Esophagus mucosa (tissue), 1 donor: ENCODE results near the gene KLHL30. TPM values are rescaled to one million over a fixed set of nuclear protein-coding genes. Genes with fewer than 3 reads are reported as not detected.

ENCODE experiments used
- ATAC-seq: fragments of 200-7000 bp; cut with Tn5 transposase; one replicate; pipeline ENCODE4 v1.9.1; 2020
- total RNA-seq: library from RNA; stranded (reverse); gene quantifications from one replicate; pipeline ENCODE4 v1.2.4, GENCODE V29; 2023
- donor health status: DM: yes; HTN: yes; CAD: no.

The KLHL30 gene
- total RNA-seq, 1 donor from 2014 or later: 0.08 TPM

- no peak for ATAC-seq
Measured at GRCh38 chr2:238149841-238150572, 11.5 kb downstream of the KLHL30 start.

- no peak for ATAC-seq
Measured at GRCh38 chr2:238150686-238151085, 12.2 kb downstream of the KLHL30 start.

GRCh38 chr2:238151205-238151604 is 12.7 kb downstream of the KLHL30 start:
- ATAC-seq: no peak

DNA sequence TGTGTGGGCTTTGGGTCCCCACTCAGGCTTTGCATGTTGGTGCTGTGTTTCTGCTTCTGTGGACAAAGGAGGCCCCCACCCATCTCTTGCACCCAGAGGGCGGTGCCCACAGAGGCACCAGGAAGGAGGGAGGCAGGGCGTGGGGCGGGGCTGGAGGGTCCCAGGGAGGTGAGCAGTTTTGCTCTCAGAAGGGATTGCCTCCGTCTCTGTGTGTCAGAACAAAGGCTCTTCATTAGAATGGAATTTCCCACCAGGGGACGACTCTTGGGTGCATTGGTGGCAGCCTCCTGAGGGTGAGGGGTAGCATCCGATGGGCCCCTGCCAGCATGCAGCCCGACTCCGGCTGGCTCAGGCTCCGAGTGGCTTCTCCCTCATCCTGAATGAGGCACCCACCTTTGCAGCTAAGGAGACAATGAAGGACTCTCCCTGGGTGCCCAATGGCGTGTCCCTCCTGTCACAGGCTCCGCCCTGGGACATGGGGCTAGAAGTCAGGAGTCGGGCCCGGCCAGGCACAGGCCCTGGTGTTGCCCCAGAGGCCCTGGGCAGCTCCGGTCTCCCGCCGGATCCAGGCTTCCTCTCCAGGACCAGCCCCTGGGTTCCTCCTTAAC is 13.3 kb downstream of the KLHL30 start:
- ATAC-seq: no peak

DNA sequence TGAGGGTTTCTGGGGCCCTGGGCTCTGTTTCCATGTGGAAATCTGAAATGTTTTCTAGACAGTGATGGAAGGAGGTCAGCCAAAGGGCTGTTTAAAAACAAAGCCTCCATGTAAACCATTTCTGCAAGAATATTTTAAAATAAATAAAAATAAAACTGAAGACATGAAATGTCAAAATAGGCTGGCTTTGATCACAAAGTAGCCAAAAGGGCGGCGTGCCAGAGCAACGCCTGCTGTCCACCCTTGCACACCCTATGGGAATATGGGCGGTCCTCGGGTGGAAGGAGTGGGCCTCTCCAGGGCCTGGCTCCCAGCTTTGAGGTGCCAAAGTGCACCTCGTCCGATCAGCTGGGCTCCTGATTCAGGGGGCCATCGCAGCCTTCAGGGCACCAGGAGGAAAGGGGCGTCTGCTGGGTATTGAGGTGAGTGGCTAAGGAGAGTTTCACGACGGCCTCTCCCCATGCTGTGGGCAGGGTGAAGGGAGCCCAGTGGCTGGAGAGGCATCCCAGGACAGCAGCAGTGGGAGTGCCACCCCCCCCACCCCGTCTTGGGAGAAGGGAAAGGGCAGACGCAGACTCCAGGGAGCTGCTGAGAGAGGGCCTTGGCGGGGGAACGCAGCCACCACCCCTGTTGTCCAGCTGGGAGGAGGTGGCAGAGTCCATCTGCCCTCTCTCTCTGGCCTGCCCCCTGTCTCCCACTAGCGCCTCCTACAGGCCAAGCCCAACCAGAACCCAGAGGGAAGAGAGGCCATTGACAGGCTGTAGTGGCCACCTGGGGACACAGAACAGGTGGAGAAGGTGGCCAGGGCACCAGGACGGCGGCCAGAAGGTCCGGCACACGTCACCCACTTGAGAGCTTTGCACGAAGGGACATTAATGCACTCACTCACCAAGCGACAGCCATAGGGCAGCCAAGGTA is 14.6 kb downstream of the KLHL30 start:
- ATAC-seq: no peak

DNA sequence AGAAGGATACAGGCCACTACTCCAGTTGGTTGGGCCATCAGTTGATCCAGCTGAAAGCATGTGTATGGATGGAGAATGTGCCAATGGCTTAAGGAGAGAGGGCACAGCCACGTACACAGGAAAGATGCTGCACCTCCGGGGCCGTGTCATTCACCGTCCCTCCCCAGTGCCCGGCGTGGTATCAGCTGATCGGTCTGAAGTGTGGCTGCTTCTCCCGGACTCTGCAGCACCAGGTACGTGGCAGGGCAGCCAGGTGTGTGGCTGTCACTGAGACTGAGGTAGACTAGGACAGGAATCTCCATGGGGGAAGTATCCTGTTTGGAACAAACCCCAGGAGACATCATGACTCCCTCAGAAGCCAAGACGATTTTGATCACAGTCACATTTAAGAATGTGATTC is 16.1 kb downstream of the KLHL30 start:
- ATAC-seq: no peak

- no peak for ATAC-seq
Measured at GRCh38 chr2:238155051-238155760, 16.7 kb downstream of the KLHL30 start.

GRCh38 chr2:238155761-238156694 is 17.6 kb downstream of the KLHL30 start:
- no peak for ATAC-seq

DNA sequence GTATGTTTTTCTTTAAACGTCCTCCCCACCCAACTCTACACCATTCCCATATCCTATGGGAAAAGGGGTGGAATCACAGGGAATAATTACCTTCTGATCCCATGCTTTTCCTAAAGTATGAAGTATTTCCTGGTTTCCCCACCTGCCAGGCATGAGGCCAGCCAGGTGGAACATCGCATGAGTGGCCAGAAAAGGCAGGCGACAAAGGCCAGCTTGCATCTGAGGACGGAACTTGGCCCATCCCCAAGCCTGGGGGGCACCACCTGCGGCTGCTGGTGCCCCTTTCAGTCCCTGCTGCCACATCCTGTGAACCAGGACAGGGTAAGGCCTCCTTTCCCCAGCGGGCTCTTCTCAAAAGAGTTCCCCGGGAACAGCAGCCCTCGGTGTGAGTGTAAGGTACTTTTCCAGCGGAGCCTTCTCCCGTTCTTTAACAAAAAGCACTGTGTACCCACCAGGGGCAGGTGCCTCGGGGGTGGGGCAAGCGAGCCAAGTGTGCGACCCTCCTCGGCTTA is 19.1 kb downstream of the KLHL30 start:
- ATAC-seq: no peak

GRCh38 chr2:238158018-238158508 is 19.6 kb downstream of the KLHL30 start:
- no peak for ATAC-seq

DNA sequence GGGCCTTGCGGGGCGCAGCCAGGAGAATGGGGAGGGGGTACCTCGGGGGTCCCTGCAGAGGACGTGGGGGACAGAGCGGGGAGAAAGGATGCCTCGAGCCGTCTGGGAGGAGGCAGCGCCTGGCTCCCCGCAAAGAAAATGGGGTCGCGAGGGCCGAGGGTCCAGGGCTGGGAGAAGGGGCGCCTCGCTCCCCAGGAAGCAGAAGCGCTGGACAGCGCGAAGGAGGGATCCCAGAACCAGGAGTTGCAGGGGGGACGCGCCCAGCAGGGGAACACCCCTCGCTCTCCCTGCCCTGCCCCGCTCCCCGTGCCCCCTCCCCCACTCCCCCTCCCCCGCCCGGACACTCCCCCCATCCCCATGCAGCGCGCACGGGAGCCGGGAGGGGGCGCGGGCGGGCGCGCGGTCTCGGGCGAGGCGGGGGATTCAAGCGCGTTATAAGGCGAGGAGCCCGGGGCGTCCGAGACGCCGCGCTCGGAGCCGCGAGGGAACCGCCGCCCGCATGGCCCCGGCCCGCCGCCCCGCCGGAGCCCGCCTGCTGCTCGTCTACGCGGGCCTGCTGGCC is 20.1 kb downstream of the KLHL30 start, which contains the start of gene ERFE:
TSS of gene ERFE (plus strand) at position 462 of the 562 bp plus-strand sequence. CDS start at position 500, 38 bp downstream.
- ATAC-seq: peak; percentile 31

DNA sequence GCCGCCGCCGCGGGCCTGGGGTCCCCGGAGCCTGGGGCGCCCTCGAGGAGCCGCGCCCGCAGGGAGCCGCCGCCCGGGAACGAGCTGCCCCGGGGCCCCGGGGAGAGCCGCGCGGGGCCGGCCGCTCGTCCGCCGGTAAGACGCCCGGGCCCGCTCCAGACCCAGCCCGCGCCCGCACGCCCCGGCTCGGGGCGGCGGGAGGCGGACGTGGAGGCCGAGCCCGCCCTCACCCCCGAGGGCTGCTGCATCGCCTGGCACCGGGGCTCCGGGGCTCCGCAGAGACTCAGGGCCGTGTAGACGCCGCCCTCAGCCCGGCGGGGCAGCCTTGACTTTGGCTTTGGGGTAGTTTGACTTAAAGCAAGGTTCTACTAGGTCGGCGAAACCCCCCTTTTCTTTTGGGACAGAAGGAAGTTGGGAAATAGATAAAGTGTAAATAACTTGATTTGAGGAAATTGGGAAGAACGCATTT is 20.6 kb downstream of the KLHL30 start:
- ATAC-seq: no peak

DNA sequence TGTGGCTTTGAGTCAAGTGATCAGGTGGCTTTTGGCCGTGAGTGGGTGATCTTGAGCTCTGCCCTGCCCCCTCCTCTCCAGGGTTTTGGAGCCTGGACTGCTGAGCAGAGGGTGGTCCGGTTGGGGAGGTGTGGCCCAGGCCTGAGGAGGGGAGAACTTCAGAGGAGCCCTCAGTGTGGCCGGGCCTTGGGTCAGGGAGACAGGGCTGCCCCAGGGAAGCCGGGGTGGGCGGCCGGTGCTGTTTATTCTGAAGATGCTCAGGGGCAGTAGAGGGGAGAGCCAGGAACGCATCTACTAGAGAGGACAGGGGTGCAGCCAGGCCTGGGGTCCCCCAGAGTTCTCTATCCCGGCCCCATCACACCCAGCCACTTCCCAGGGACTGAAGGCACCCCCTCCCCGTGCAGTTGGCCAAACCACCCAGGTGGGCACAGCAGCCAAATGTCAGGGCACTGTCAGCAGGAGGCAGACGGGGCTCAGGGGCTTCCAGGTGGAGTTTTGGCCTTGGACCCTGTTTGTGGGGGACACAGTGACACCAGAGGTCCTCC is 21.3 kb downstream of the KLHL30 start:
- no peak for ATAC-seq

DNA sequence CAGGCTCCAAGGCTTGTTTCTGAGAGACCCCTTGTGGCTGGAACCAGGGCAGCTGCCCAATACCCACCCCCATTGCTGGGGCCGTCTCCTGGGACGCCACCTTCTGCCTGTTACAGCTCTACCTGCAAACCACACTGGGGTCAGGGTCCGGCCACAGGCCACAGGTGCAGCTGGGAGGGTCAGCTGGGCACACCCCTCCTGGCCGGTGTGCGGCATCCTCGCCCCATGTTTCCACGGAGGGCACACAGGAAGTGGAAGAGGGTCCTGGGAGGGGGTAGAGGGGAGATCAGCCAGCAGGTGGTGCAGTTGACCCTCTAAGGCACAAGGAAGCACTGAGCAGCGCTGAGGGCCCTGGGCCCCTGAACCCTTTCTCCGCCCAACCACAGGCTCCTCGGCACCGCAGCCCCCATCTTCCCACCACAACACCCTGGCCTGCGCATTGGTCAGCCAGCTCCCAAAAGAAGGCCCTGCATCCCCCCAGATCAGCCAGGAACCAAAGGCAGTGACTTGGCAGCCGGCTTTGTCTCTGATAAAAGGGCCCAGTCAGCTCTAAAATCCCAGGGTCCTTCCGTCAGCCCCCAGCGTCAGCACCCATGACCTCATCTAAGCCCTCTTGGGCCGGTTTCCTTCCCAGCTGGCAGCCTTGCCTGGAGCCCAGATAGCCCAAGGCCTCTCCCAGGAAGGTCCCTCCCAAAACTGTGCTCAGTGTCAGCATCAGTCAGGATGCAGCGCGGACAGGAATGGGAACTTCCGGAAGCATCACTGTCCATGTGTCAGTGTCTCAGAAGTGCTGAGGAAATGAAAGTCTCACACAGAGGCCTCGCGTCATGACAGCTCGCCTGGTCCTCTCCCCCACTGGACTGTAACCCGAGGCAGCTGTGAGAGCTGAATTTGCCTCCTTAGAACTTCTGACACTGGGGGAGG is 22.0 kb downstream of the KLHL30 start:
- ATAC-seq: no peak

GRCh38 chr2:238161291-238162051 is 23.0 kb downstream of the KLHL30 start:
- ATAC-seq: no peak

DNA sequence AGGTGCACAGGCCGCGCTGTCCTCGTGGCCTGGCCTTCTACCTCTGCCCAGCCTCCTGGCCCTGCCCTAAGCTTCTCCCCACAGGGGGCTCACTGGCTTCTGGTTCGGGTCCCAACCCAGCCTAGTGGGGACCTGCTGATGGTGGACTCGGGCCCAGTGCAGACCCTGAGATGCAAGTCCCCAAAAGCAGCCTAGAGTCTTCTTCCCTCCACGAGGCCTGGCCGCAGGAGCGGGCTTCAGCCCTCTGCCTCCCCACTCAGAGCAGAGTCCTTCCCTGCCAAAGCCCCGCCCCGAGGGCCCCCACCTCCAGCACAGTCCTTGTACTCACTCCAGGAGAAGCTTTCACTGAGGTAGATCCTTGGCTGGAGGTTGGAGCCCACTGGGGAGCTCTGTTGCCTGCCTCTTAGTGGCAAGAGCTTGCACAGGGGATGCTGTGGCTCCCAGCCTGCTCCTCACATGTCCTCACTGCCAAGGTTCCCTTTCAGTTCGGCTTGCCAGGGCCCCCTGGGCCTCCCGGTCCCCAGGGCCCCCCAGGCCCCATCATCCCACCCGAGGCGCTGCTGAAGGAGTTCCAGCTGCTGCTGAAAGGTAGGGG is 23.9 kb downstream of the KLHL30 start:
- ATAC-seq: no peak

DNA sequence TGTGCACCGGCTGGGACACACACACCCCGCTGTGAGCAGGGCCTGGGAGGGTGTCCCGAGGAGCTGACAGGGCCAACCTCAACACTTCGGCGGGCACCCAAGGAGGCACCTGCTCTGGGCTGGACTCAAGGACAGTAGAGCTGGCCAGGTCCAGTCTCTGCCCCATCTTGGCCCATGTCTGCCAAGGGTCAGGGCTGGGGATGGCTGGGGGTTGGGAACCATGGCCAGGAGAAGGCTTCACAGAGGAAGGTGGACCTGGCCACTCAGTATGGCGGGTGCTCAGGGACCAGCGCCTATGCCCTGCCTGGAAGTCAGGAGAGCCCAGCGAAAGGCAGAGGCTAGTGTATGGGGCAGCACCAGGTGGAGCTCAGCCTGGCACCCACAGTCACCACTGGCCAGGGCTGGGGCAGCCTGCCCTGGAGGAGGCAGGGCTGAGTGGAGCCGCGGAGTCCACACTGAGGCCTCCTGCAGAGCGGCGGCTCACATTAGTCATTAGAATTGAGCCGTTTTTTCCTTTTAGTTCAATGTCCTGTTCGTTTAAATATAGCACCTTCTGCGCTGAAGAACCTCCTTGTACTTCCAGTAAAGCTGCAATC is 24.5 kb downstream of the KLHL30 start:
- ATAC-seq: no peak
